ENCODE data around the gene PSKH1.

DNA sequence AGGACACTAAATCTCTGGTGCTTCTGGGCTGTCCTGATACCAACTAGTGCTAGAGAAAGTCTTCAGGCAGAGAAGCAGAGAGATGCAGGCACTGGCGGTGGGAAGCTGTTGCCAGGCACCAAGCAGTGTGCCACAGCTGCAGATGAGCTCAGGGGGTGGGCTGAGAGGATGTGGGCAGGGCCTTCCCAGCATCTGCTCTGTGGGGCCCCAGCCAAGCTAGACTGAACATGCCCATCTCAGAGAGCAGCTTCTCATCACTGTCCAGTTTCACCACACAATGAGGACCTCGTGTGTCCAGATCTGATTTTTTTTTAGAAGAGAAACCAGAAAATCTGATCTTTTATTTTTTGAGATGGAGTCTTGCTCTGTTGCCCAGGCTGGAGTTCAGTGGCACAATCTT, 17.1 kb downstream of the PSKH1 start:
- TF ChIP-seq, protein P1, sequence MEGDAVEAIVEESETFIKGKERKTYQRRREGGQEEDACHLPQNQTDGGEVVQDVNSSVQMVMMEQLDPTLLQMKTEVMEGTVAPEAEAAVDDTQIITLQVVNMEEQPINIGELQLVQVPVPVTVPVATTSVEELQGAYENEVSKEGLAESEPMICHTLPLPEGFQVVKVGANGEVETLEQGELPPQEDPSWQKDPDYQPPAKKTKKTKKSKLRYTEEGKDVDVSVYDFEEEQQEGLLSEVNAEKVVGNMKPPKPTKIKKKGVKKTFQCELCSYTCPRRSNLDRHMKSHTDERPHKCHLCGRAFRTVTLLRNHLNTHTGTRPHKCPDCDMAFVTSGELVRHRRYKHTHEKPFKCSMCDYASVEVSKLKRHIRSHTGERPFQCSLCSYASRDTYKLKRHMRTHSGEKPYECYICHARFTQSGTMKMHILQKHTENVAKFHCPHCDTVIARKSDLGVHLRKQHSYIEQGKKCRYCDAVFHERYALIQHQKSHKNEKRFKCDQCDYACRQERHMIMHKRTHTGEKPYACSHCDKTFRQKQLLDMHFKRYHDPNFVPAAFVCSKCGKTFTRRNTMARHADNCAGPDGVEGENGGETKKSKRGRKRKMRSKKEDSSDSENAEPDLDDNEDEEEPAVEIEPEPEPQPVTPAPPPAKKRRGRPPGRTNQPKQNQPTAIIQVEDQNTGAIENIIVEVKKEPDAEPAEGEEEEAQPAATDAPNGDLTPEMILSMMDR (tag by site-specific recombination; IDR thresholded peaks at IDR 0.05): no peak
- TF ChIP-seq SCRT2 (tag by site-specific recombination; IDR thresholded peaks at IDR 0.05): no peak
- TF ChIP-seq ZNF701 (tag by site-specific recombination; IDR thresholded peaks at IDR 0.05): no peak
- TF ChIP-seq, protein P2, sequence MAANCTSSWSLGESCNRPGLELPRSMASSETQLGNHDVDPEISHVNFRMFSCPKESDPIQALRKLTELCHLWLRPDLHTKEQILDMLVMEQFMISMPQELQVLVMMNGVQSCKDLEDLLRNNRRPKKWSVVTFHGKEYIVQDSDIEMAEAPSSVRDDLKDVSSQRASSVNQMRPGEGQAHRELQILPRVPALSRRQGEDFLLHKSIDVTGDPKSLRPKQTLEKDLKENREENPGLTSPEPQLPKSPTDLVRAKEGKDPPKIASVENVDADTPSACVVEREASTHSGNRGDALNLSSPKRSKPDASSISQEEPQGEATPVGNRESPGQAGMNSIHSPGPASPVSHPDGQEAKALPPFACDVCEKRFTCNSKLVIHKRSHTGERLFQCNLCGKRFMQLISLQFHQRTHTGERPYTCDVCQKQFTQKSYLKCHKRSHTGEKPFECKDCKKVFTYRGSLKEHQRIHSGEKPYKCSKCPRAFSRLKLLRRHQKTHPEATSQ (tag by site-specific recombination; IDR thresholded peaks at IDR 0.05): no peak
- TF ChIP-seq ZNF302 (tag by site-specific recombination; IDR thresholded peaks at IDR 0.05; ENCODE audit: low read depth): no peak
- no peak for TF ChIP-seq ZNF121 (tag by site-specific recombination; IDR thresholded peaks at IDR 0.05)
